NCI-H446 (cell line): Measurements from ENCODE around the gene NOTCH4.
"Not testable (repeated sequence)": the region's sequence is repeated elsewhere in the genome, so short reads cannot be mapped to it uniquely, and the experiment has no call there.

Experiments used
- DNase-seq, 2 experiments: peaks; one replicate each; lab custom pipeline; 2025; lab: John Stamatoyannopoulos, UW

NOTCH4 gene

GRCh38 chr6:32193096-32193495, 30.8 kb downstream of the NOTCH4 start:
- not testable (repeated sequence) for DNase-seq

GRCh38 chr6:32192608-32193039, 31.2 kb downstream of the NOTCH4 start, which contains the start of gene GPSM3:
TSS of gene GPSM3 (minus strand) at chr6:32192643. CDS start at chr6:32192513, 130 bp downstream.
- no peak for DNase-seq

GRCh38 chr6:32191696-32192607, 31.9 kb downstream of the NOTCH4 start:
- DNase-seq = no peak

- DNase-seq = no peak
These were observed 32.8 kb downstream of the NOTCH4 start for GRCh38 chr6:32190911-32191677.

GRCh38 chr6:32190054-32190851, 33.6 kb downstream of the NOTCH4 start, which contains the start of gene PBX2:
TSS of gene PBX2 (minus strand) at chr6:32190202. CDS start at chr6:32189915, 287 bp downstream.
- DNase-seq = peak; percentile 58 to 73

- no peak for DNase-seq
These were observed 34.2 kb downstream of the NOTCH4 start for GRCh38 chr6:32189742-32190053.

- no peak for DNase-seq
These were observed 34.7 kb downstream of the NOTCH4 start for GRCh38 chr6:32189069-32189741.

GRCh38 chr6:32188381-32189068, 35.3 kb downstream of the NOTCH4 start:
- no peak for DNase-seq

GRCh38 chr6:32187725-32188380, 36.0 kb downstream of the NOTCH4 start:
- DNase-seq = not testable (repeated sequence)

- no peak for DNase-seq
These were observed 36.7 kb downstream of the NOTCH4 start for GRCh38 chr6:32187009-32187709.

GRCh38 chr6:32186151-32186840, 37.6 kb downstream of the NOTCH4 start:
- DNase-seq = not testable (repeated sequence)

GRCh38 chr6:32185681-32186131, 38.2 kb downstream of the NOTCH4 start:
- DNase-seq = not testable (repeated sequence)

- DNase-seq = no peak
These were observed 39.7 kb downstream of the NOTCH4 start, which contains the start of gene AGER for GRCh38 chr6:32184084-32184640. TSS of gene AGER (minus strand) at chr6:32184253. CDS start at chr6:32184222, 31 bp downstream.

GRCh38 chr6:32183483-32184083, 40.3 kb downstream of the NOTCH4 start:
- DNase-seq = no peak

- no peak for DNase-seq
These were observed 40.8 kb downstream of the NOTCH4 start for GRCh38 chr6:32183030-32183429.

- no peak for DNase-seq
These were observed 41.3 kb downstream of the NOTCH4 start for GRCh38 chr6:32182555-32182981.

- no peak for DNase-seq
These were observed 41.8 kb downstream of the NOTCH4 start for GRCh38 chr6:32181915-32182529.
